ENCODE results near the gene ZNF502.

Gene ZNF502

GRCh38 chr3:44771424-44772098 lies 59.1 kb downstream of the ZNF502 start:
- no peak for DNase-seq

DNA sequence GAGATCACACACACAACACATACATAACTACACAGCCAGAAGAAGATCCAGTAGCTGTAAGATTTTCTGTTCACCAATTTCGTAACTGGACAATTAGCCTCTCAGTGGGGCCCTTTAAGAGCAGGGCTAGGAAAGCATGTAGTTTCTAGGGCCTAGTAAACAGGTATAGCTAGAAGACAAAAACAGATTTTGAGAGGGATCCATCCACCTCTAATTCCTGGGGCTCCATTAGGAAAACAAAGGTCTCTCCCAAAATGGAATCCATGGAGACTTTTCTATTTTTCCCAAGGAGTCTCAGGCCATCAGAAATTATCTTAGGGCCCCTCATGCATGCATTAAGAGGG lies 59.6 kb downstream of the ZNF502 start:
- no peak for DNase-seq
